ENCODE data around the gene TRPM4.

TRPM4 gene

GRCh38 chr19:49231389-49231788, 73.8 kb downstream of the TRPM4 start:
- Mint-ChIP-seq H3K4me1 (no peaks in the 10 kb centered on the region), H3K9me3 (peaks cover 10% of the 10 kb centered on the region), H3K36me3 (ENCODE audit: low read depth) (no peaks in the 10 kb centered on the region), H3K27ac (no peak overlapping the region), H3K27me3 (ENCODE audit: low read depth, poor library complexity) (peaks cover 26% of the 10 kb centered on the region), H3K4me3 (no peak overlapping the region)
- DNase-seq, result no peak
- no peak for TF ChIP-seq CTCF (IDR thresholded peaks at IDR 0.05)

- Mint-ChIP-seq H3K36me3 (ENCODE audit: low read depth) (no peaks in the 10 kb centered on the region), H3K27ac (no peak overlapping the region)
Observed at GRCh38 chr19:49231804-49232203, 74.2 kb downstream of the TRPM4 start.

GRCh38 chr19:49233163-49233562, 75.6 kb downstream of the TRPM4 start:
- Mint-ChIP-seq H3K4me3 (no peak overlapping the region), H3K9me3 (peaks cover 16% of the 10 kb centered on the region), H3K4me1 (no peaks in the 10 kb centered on the region), H3K27ac (no peak overlapping the region), H3K36me3 (ENCODE audit: low read depth) (no peaks in the 10 kb centered on the region), H3K27me3 (ENCODE audit: low read depth, poor library complexity) (peaks cover 35% of the 10 kb centered on the region)
- DNase-seq, result no peak
- TF ChIP-seq CTCF (IDR thresholded peaks at IDR 0.05), result no peak

More at GRCh38 chr19:49231804-49232203, 74.2 kb downstream of the TRPM4 start:
- peaks cover 10% of the 10 kb centered on the region for H3K9me3 Mint-ChIP-seq
- no peak for TF ChIP-seq CTCF (IDR thresholded peaks at IDR 0.05)
- H3K27me3 Mint-ChIP-seq (ENCODE audit: low read depth, poor library complexity), result peaks cover 30% of the 10 kb centered on the region
- no peak overlapping the region for H3K4me3 Mint-ChIP-seq
- H3K4me1 Mint-ChIP-seq, result no peaks in the 10 kb centered on the region
- DNase-seq, result no peak

- H3K9me3 Mint-ChIP-seq, result peaks cover 9% of the 10 kb centered on the region
- DNase-seq, result no peak
- H3K4me1 Mint-ChIP-seq, result peaks cover 13% of the 10 kb centered on the region
- no peak overlapping the region for H3K27ac Mint-ChIP-seq
- no peaks in the 10 kb centered on the region for H3K36me3 Mint-ChIP-seq (ENCODE audit: low read depth)
- peaks cover 14% of the 10 kb centered on the region for H3K27me3 Mint-ChIP-seq (ENCODE audit: low read depth, poor library complexity)
- H3K4me3 Mint-ChIP-seq, result no peak overlapping the region
- TF ChIP-seq CTCF (IDR thresholded peaks at IDR 0.05), result no peak
Observed at GRCh38 chr19:49241769-49242168, 84.2 kb downstream of the TRPM4 start.

- H3K9me3 Mint-ChIP-seq, result peaks cover 5% of the 10 kb centered on the region
- no peak for DNase-seq
- no peak for TF ChIP-seq CTCF (IDR thresholded peaks at IDR 0.05)
- H3K4me1 Mint-ChIP-seq, result peaks cover 13% of the 10 kb centered on the region
- H3K27ac Mint-ChIP-seq, result no peak overlapping the region
- no peaks in the 10 kb centered on the region for H3K36me3 Mint-ChIP-seq (ENCODE audit: low read depth)
- H3K4me3 Mint-ChIP-seq, result no peak overlapping the region
- peaks cover 10% of the 10 kb centered on the region for H3K27me3 Mint-ChIP-seq (ENCODE audit: low read depth, poor library complexity)
Observed at GRCh38 chr19:49243129-49243528, 85.5 kb downstream of the TRPM4 start.

GRCh38 chr19:49243726-49244125, 86.1 kb downstream of the TRPM4 start:
- TF ChIP-seq CTCF (IDR thresholded peaks at IDR 0.05), result no peak
- H3K36me3 Mint-ChIP-seq (ENCODE audit: low read depth), result no peaks in the 10 kb centered on the region

More at GRCh38 chr19:49243726-49244125, 86.1 kb downstream of the TRPM4 start:
- Mint-ChIP-seq H3K27ac (no peak overlapping the region), H3K4me3 (no peak overlapping the region), H3K9me3 (peaks cover 3% of the 10 kb centered on the region), H3K27me3 (ENCODE audit: low read depth, poor library complexity) (peaks cover 8% of the 10 kb centered on the region), H3K4me1 (peaks cover 13% of the 10 kb centered on the region)
- DNase-seq, result no peak
